ENCODE results near the gene SCGN.

SCGN gene

DNA sequence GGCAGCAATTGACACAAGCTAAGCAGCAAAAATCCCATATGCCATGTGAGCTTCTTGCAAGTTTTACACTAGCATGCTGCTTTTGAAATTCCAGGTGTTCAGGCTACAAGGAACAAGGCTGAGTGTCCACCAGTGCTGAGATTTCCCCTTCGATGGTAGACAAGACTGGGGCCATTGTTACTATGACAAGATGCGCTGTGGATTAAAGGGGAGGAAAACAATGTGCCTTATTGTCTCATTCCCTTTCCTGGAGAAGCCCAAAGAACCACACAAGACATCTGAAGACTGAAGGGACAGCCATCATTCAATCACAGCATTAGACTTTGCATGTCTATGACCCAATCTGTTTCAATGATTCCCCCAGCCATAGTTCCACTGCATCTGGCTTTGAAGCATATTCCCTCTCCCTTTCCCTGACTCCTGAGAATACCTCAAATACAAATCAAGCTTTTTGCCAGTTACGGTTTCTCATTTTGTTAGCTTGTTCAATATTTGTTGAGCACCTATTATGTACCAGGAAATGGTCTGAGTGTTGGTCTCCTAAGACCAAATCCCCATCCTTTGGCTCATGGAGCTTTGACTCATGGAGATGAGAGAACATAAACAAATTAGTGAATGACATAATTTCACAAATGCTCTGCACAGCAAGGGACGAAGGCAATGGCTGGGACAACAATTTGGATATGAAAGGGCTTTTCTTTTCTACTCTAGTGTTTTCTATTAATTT is 23.4 kb upstream of the SCGN start:
- no peak overlapping the region for H3K27ac ChIP-seq (ENCODE audit: low read length)
- TF ChIP-seq EZH2 (IDR thresholded peaks at IDR 0.05; ENCODE audit: borderline replicate concordance, low read depth, low read length, severe bottlenecking), result no peak
- TF ChIP-seq, protein P1, sequence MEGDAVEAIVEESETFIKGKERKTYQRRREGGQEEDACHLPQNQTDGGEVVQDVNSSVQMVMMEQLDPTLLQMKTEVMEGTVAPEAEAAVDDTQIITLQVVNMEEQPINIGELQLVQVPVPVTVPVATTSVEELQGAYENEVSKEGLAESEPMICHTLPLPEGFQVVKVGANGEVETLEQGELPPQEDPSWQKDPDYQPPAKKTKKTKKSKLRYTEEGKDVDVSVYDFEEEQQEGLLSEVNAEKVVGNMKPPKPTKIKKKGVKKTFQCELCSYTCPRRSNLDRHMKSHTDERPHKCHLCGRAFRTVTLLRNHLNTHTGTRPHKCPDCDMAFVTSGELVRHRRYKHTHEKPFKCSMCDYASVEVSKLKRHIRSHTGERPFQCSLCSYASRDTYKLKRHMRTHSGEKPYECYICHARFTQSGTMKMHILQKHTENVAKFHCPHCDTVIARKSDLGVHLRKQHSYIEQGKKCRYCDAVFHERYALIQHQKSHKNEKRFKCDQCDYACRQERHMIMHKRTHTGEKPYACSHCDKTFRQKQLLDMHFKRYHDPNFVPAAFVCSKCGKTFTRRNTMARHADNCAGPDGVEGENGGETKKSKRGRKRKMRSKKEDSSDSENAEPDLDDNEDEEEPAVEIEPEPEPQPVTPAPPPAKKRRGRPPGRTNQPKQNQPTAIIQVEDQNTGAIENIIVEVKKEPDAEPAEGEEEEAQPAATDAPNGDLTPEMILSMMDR (IDR thresholded peaks at IDR 0.05; ENCODE audit: borderline replicate concordance, extremely low read depth, low read length, poor library complexity, severe bottlenecking), result no peak
- H3K36me3 ChIP-seq (ENCODE audit: insufficient read depth, low read length), result no peaks in the 10 kb centered on the region
- H4K20me1 ChIP-seq (ENCODE audit: insufficient read depth, low read length), result no peaks in the 10 kb centered on the region
- peaks cover 12% of the 10 kb centered on the region for H3K27me3 ChIP-seq (ENCODE audit: insufficient read depth, low read length, poor library complexity)
- no peak overlapping the region for H3K9ac ChIP-seq (ENCODE audit: low read depth, low read length)
- no peak overlapping the region for H2AFZ ChIP-seq (ENCODE audit: low read depth, low read length)
- ATAC-seq (ENCODE audit: insufficient read depth, low read depth) (no peak), DNase-seq (no peak)
- no peak overlapping the region for H3K4me3 ChIP-seq (ENCODE audit: low read depth in 1 of 2, low read length in 2 of 2)
- H3K79me2 ChIP-seq (ENCODE audit: insufficient read depth, low read length), result no peaks in the 10 kb centered on the region
- H3K4me1 ChIP-seq (ENCODE audit: insufficient read depth, low read length), result no peaks in the 10 kb centered on the region
- H3K9me3 ChIP-seq (ENCODE audit: insufficient read depth, low read length, severe bottlenecking), result no peaks in the 10 kb centered on the region
- H3K4me2 ChIP-seq (ENCODE audit: insufficient read depth, low read length), result no peak overlapping the region

DNA sequence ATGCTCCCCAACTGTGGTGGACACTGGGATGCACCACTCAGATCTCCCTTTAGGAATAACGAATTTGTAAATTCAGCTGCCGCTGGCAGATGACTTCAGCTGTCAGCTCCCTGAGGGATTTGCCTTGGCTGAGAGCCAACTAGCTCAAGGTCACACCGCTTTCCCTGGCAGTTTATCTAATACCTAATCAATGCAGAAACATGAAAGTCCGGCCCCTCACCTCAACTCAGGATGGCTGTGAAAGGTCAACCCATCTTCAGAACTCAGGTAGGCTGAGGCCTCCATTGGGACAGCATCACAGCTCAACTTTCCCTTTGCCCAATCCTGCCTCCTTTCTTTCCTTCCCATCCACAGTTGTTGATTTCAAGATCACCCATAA is 22.8 kb upstream of the SCGN start:
- DNase-seq (no peak), ATAC-seq (ENCODE audit: insufficient read depth, low read depth) (no peak)

GRCh38 chr6:25630508-25631278 is 21.3 kb upstream of the SCGN start:
- DNase-seq, result no peak
- Histone ChIP-seq H3K9ac (ENCODE audit: low read depth, low read length) (no peak overlapping the region), H3K4me1 (ENCODE audit: insufficient read depth, low read length) (no peaks in the 10 kb centered on the region), H3K9me3 (ENCODE audit: insufficient read depth, low read length, severe bottlenecking) (no peaks in the 10 kb centered on the region), H4K20me1 (ENCODE audit: insufficient read depth, low read length) (no peaks in the 10 kb centered on the region), H3K36me3 (ENCODE audit: insufficient read depth, low read length) (no peaks in the 10 kb centered on the region), H3K4me2 (ENCODE audit: insufficient read depth, low read length) (no peak overlapping the region), H3K4me3 (ENCODE audit: low read depth in 1 of 2, low read length in 2 of 2) (no peak overlapping the region), H3K79me2 (ENCODE audit: insufficient read depth, low read length) (no peaks in the 10 kb centered on the region), H3K27me3 (ENCODE audit: insufficient read depth, low read length, poor library complexity) (peaks cover 11% of the 10 kb centered on the region), H2AFZ (ENCODE audit: low read depth, low read length) (no peak overlapping the region), H3K27ac (ENCODE audit: low read length) (no peak overlapping the region)
- TF ChIP-seq, protein P1 (IDR thresholded peaks at IDR 0.05; ENCODE audit: borderline replicate concordance, extremely low read depth, low read length, poor library complexity, severe bottlenecking), result no peak
- no peak for TF ChIP-seq EZH2 (IDR thresholded peaks at IDR 0.05; ENCODE audit: borderline replicate concordance, low read depth, low read length, severe bottlenecking)
- ATAC-seq (ENCODE audit: insufficient read depth, low read depth), result no peak

More for the DNA sequence above, 22.8 kb upstream of the SCGN start:
- Histone ChIP-seq H3K79me2 (ENCODE audit: insufficient read depth, low read length) (no peaks in the 10 kb centered on the region), H3K36me3 (ENCODE audit: insufficient read depth, low read length) (no peaks in the 10 kb centered on the region), H3K27ac (ENCODE audit: low read length) (no peak overlapping the region), H4K20me1 (ENCODE audit: insufficient read depth, low read length) (no peaks in the 10 kb centered on the region), H2AFZ (ENCODE audit: low read depth, low read length) (no peak overlapping the region), H3K9me3 (ENCODE audit: insufficient read depth, low read length, severe bottlenecking) (no peaks in the 10 kb centered on the region), H3K4me3 (ENCODE audit: low read depth in 1 of 2, low read length in 2 of 2) (no peak overlapping the region), H3K9ac (ENCODE audit: low read depth, low read length) (no peak overlapping the region), H3K27me3 (ENCODE audit: insufficient read depth, low read length, poor library complexity) (peaks cover 12% of the 10 kb centered on the region), H3K4me1 (ENCODE audit: insufficient read depth, low read length) (no peaks in the 10 kb centered on the region), H3K4me2 (ENCODE audit: insufficient read depth, low read length) (no peak overlapping the region)
- TF ChIP-seq, protein P1 (IDR thresholded peaks at IDR 0.05; ENCODE audit: borderline replicate concordance, extremely low read depth, low read length, poor library complexity, severe bottlenecking), result no peak
- no peak for TF ChIP-seq EZH2 (IDR thresholded peaks at IDR 0.05; ENCODE audit: borderline replicate concordance, low read depth, low read length, severe bottlenecking)

Data from DND-41 (cell line).